Stimulated activated CD4-positive, alpha-beta T cell treated with anti-CD3 and anti-CD28 coated beads, Interleukin-4, amount 100 ng/mL, for 24 hours (primary cell): ENCODE data around the gene DTNB.
A peak's percentile ranks its signal among the peaks of the same experiment; 100 is the strongest.

ENCODE experiments used
- DNase-seq: peaks from one replicate; pipeline ENCODE4 v3.0.0-alpha.2; 2020

Gene DTNB

GRCh38 chr2:25362049-25362433, 311.3 kb downstream of the DTNB start:
- peak; percentile 95 for DNase-seq

- DNase-seq, result no peak
These were observed 311.9 kb downstream of the DTNB start for GRCh38 chr2:25361261-25362048.

GRCh38 chr2:25358836-25359235, 314.5 kb downstream of the DTNB start:
- DNase-seq, result no peak

GRCh38 chr2:25358249-25358815, 315.0 kb downstream of the DTNB start:
- no peak for DNase-seq

- DNase-seq, result no peak
These were observed 317.3 kb downstream of the DTNB start for GRCh38 chr2:25356088-25356487.

GRCh38 chr2:25355270-25355669, 318.1 kb downstream of the DTNB start:
- no peak for DNase-seq

GRCh38 chr2:25354116-25354515, 319.3 kb downstream of the DTNB start:
- DNase-seq, result no peak

GRCh38 chr2:25349397-25349796, 324.0 kb downstream of the DTNB start:
- DNase-seq, result no peak

GRCh38 chr2:25347846-25348245, 325.5 kb downstream of the DTNB start:
- no peak for DNase-seq

- peak; percentile 54 for DNase-seq
These were observed 326.1 kb downstream of the DTNB start for GRCh38 chr2:25347205-25347815.

- no peak for DNase-seq
These were observed 330.1 kb downstream of the DTNB start for GRCh38 chr2:25343187-25343825.

GRCh38 chr2:25342372-25343186, 330.8 kb downstream of the DTNB start:
- DNase-seq, result peak; percentile 80

GRCh38 chr2:25341753-25342371, 331.5 kb downstream of the DTNB start, which contains the start of gene DNMT3A:
DNMT3A (minus strand) TSS chr2:25341925; CDS start chr2:25313984, 27,941 bp downstream.
- DNase-seq, result peak; percentile 63

- DNase-seq, result no peak
These were observed 332.2 kb downstream of the DTNB start for GRCh38 chr2:25341011-25341727.

GRCh38 chr2:25340181-25340921, 333.0 kb downstream of the DTNB start:
- DNase-seq, result no peak

- no peak for DNase-seq
These were observed 333.6 kb downstream of the DTNB start for GRCh38 chr2:25339791-25340180.

- no peak for DNase-seq
These were observed 334.1 kb downstream of the DTNB start for GRCh38 chr2:25339211-25339674.

GRCh38 chr2:25338401-25338800, 335.0 kb downstream of the DTNB start:
- no peak for DNase-seq

GRCh38 chr2:25337891-25338290, 335.5 kb downstream of the DTNB start:
- DNase-seq, result no peak

GRCh38 chr2:25337276-25337675, 336.1 kb downstream of the DTNB start:
- peak; percentile 18 for DNase-seq

- DNase-seq, result no peak
These were observed 337.0 kb downstream of the DTNB start for GRCh38 chr2:25336383-25336841.
